T-cell (primary cell): ENCODE data around the gene BAZ2B. TPM values are rescaled to one million over a fixed set of nuclear protein-coding genes. Genes with fewer than 3 reads are reported as not detected.

Experiments used
- ATAC-seq, 4 experiments: fragments of 200-7000 bp in 3 of 4; fragments of 150-1000 bp in 1 of 4; cut with Tn5 transposase; replicated peaks in 1 of 4; 1 replicate in 3 of 4; 2 replicates in 1 of 4; pipeline ENCODE4 v1.10.0; 2021; ENCODE audit warnings: moderate library complexity in 3 of 4, mild to moderate bottlenecking in 2 of 4, moderate number of reproducible peaks in 1 of 4
- CTCF ChIA-PET, 2 donors: fragments of 300-600 bp; sonication (Branson Sonifier 250); formaldehyde crosslinking; loops; one replicate each; lab custom pipeline; 2022; ENCODE audit warnings: antibody characterized with exemption in 2 of 2; lab: Charles Lee
- POLR2A ChIA-PET, 2 donors: fragments of 300-600 bp; sonication (Branson Sonifier 250); formaldehyde crosslinking; loops; one replicate each; lab custom pipeline; 2022; ENCODE audit warnings: antibody characterized with exemption in 2 of 2; lab: Charles Lee
- DNase-seq, 35 experiments: peaks; one replicate each; pipeline versions ENCODE4 v3.0.0 to v3.0.0-alpha.2; 2013 to 2023
- H3K27ac ChIP-seq: one replicate; pipeline ENCODE4 v1.5.1; 2013; ENCODE audit warnings: low read length
- H3K27me3 ChIP-seq, 2 experiments: replicated peaks in 1 of 2; 1 replicate in 1 of 2; 2 replicates in 1 of 2; pipeline versions ENCODE4 v1.6.1 to v1.7.0; 2013; ENCODE audit warnings: low read length in 1 of 2, mixed read lengths in 1 of 2; ENCODE audit not compliant: control insufficient read depth in 2 of 2, insufficient read depth in 2 of 2; ENCODE audit errors: extremely low read depth in 1 of 2
- H3K36me3 ChIP-seq, 2 donors: 1 replicate in 1 of 2; 2 replicates in 1 of 2; pipeline versions ENCODE4 v1.6.1 to v1.7.0; 2013; ENCODE audit warnings: low read length in 1 of 2; ENCODE audit not compliant: control insufficient read depth in 2 of 2, insufficient read depth in 1 of 2; ENCODE audit errors: extremely low read depth in 1 of 2
- H3K4me1 ChIP-seq, 2 experiments: 1 replicate in 1 of 2; 2 replicates in 1 of 2; pipeline versions ENCODE4 v1.6.1 to v1.7.0; 2013; ENCODE audit warnings: low read length in 2 of 2, mixed read lengths in 1 of 2; ENCODE audit not compliant: insufficient read depth in 2 of 2, control insufficient read depth in 1 of 2; ENCODE audit errors: extremely low read depth in 1 of 2
- H3K4me3 ChIP-seq, 2 donors: 1 replicate in 1 of 2; 2 replicates in 1 of 2; pipeline versions ENCODE4 v1.5.1 to v1.7.0; 2013; ENCODE audit warnings: mild to moderate bottlenecking in 2 of 2, low read length in 1 of 2, moderate library complexity in 1 of 2; ENCODE audit not compliant: control insufficient read depth in 1 of 2; ENCODE audit errors: extremely low read depth in 1 of 2
- H3K9me3 ChIP-seq: 2 replicates; pipeline ENCODE4 v1.7.0; 2013
- H3K27ac Mint-ChIP-seq, 2 donors: one replicate each; pipeline ENCODE4 v1.8.0; 2020 to 2021; ENCODE audit warnings: mild to moderate bottlenecking in 2 of 2, mixed read lengths in 2 of 2
- H3K27me3 Mint-ChIP-seq, 2 donors: one replicate each; pipeline ENCODE4 v1.8.0; 2021 to 2022; ENCODE audit warnings: mixed read lengths in 2 of 2
- H3K36me3 Mint-ChIP-seq: one replicate; pipeline ENCODE4 v1.8.0; 2021; ENCODE audit warnings: mixed read lengths
- H3K4me1 Mint-ChIP-seq, 3 donors: one replicate each; pipeline ENCODE4 v1.8.0; 2020 to 2022; ENCODE audit warnings: mixed read lengths in 3 of 3, mild to moderate bottlenecking in 1 of 3
- H3K4me3 Mint-ChIP-seq, 3 donors: one replicate each; pipeline ENCODE4 v1.8.0; 2020 to 2022; ENCODE audit warnings: mild to moderate bottlenecking in 3 of 3, mixed read lengths in 3 of 3, moderate library complexity in 3 of 3
- H3K9me3 Mint-ChIP-seq, 3 donors: one replicate each; pipeline ENCODE4 v1.8.0; 2020 to 2022; ENCODE audit warnings: mixed read lengths in 3 of 3
- WGBS: methylation state at CpG from one replicate; pipeline ENCODE4 v1.1.5; 2013; ENCODE audit warnings: missing lambda C conversion rate; ENCODE audit not compliant: insufficient coverage; 5-methylcytosine and 5-hydroxymethylcytosine counted together
- total RNA-seq, 35 experiments: library from RNA in 6 of 35; stranded (reverse) in 6 of 35; fragments of 120-200 nt in 1 of 35; gene quantifications; one replicate each; pipeline versions ENCODE4 v1.2.1 to v1.2.4 and lab custom pipeline; 2013 to 2026

The BAZ2B gene
- total RNA-seq, 5 donors from 2014 or later (not counting 1 experiment from before 2014, with no cell fraction given), result 21.2 to 38.5 (median 27.2) TPM

DNA sequence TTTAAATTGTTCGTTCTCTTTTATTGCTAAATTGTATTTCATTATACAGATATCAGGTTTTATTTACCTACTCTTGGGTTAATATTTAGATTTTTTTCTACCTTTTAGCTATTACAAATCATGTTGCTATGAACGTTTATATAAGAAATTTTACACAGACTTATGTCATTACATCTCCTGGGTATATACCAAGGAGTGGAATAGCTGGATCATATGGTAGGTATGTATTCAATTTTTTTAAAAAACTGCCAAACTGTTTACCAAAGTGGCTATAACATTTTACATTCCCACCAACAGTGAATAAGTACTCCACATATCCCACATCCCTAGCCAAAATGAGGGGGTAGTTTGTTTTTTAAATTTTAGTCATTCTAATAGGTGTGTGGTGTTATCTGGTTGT lies 32.3 kb upstream of the BAZ2B start:
- Histone ChIP-seq H3K27ac (no peak overlapping the region), H3K4me1 (no peaks in the 10 kb centered on the region), H3K9me3 (no peaks in the 10 kb centered on the region), H3K27me3 (no peaks in the 10 kb centered on the region), H3K4me3 (no peak overlapping the region), H3K36me3 (no peaks in the 10 kb centered on the region)
- ATAC-seq (no peak), DNase-seq (no peak)
- ChIA-PET CTCF (no interaction called here), POLR2A (no interaction called here)
- no peak overlapping the region for H3K27ac Mint-ChIP-seq
- H3K4me1 Mint-ChIP-seq, result no peaks in the 10 kb centered on the region
- peaks cover 4 to 19% (median 14%) of the 10 kb centered on the region in 3 donors for H3K9me3 Mint-ChIP-seq
- no peak overlapping the region for H3K4me3 Mint-ChIP-seq
- WGBS, result no CpG with 5 or more reads among the region's 2 CpGs
- no peaks in the 10 kb centered on the region for H3K27me3 Mint-ChIP-seq
- H3K36me3 Mint-ChIP-seq, result peaks cover 17% of the 10 kb centered on the region

DNA sequence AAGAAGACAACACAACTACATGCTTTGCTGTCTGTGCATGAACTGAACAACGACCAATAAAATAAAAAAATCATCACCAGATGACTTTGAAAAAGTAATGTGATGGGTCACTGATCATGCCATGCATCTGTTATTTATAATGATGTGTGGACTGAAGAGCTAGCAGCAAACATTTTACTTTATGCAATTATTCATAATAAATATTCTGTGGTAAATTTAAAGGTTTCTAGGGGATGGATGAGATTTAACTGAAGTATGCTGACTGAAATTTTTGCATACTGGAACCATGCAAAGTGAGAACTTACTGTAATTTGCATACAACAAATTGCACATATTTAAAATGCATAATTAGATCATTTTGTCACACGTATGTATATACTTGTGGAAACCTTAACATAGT lies 31.3 kb upstream of the BAZ2B start:
- POLR2A ChIA-PET, result no interaction called here
- no peaks in the 10 kb centered on the region for H3K27me3 ChIP-seq
- Mint-ChIP-seq H3K36me3 (peaks cover 17% of the 10 kb centered on the region), H3K4me1 (no peaks in the 10 kb centered on the region), H3K4me3 (no peak overlapping the region), H3K9me3 (peaks cover 4 to 19% (median 14%) of the 10 kb centered on the region in 3 donors), H3K27ac (no peak overlapping the region), H3K27me3 (no peaks in the 10 kb centered on the region)
- no peak for DNase-seq
- no CpG with 5 or more reads among the region's 2 CpGs for WGBS
- H3K36me3 ChIP-seq, result no peaks in the 10 kb centered on the region
- no peak for ATAC-seq
- no peaks in the 10 kb centered on the region for H3K9me3 ChIP-seq
- H3K27ac ChIP-seq, result no peak overlapping the region
- CTCF ChIA-PET, result no interaction called here
- H3K4me3 ChIP-seq, result no peak overlapping the region
- no peaks in the 10 kb centered on the region for H3K4me1 ChIP-seq

DNA sequence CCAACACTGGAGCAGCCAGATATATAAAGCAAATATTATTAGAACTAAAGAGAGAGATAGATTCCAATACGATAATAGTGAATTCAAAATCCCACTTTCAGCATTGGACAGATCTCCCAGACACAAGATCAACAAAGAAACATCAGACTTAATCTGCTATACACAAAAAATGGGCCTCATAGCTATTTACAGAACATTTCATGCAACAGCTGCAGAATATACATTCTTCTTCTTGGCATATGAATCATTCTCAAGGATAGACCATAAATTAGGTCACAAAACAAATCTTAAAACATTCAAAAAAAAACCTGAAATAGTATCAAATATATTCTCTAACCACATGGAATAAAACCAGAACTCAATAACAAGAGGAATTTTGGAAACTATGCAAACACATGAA lies 23.8 kb upstream of the BAZ2B start:
- no peaks in the 10 kb centered on the region for H3K27me3 ChIP-seq
- ChIA-PET POLR2A (interaction anchor here in 1 of 2 donors (0.6 kb wide), 1 partner anchor 8 kb away, joined by 3 read pairs; no protein-coding TSS in a partner anchor), CTCF (no interaction called here)
- Mint-ChIP-seq H3K4me3 (no peak overlapping the region), H3K36me3 (peaks cover 25% of the 10 kb centered on the region), H3K27ac (no peak overlapping the region), H3K27me3 (no peaks in the 10 kb centered on the region), H3K9me3 (peaks cover 8 to 23% (median 15%) of the 10 kb centered on the region in 3 donors), H3K4me1 (no peaks in the 10 kb centered on the region)
- DNase-seq, result no peak
- ATAC-seq, result no peak
- no peaks in the 10 kb centered on the region for H3K36me3 ChIP-seq
- no CpG with 5 or more reads among the region's 1 CpG for WGBS
- H3K27ac ChIP-seq, result no peak overlapping the region
- H3K4me1 ChIP-seq, result no peaks in the 10 kb centered on the region
- H3K4me3 ChIP-seq, result no peak overlapping the region
- no peaks in the 10 kb centered on the region for H3K9me3 ChIP-seq

DNA sequence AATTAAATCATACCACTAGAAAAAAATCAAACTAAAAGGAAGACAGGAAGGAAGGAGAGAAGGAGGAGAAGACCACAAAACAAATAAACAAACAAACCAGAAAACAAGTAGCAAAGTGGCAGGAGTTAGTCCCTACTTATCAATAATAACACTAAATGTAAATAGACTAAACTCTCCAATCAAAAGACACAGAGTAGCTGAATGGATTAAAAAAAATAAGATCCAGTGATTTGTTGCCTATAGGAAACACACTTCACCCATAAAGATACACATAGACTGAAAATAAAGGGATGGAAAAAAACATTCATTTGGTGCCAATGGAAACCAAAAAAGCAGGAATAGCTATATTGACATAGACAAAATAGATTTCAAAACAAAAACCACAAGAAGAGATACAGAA lies 23.4 kb upstream of the BAZ2B start:
- POLR2A ChIA-PET, result no interaction called here
- no peak overlapping the region for H3K4me3 Mint-ChIP-seq
- H3K36me3 Mint-ChIP-seq, result peaks cover 25% of the 10 kb centered on the region
- Histone ChIP-seq H3K36me3 (no peaks in the 10 kb centered on the region), H3K4me1 (no peaks in the 10 kb centered on the region), H3K27ac (no peak overlapping the region), H3K27me3 (no peaks in the 10 kb centered on the region), H3K9me3 (no peaks in the 10 kb centered on the region), H3K4me3 (no peak overlapping the region)
- H3K9me3 Mint-ChIP-seq, result peaks cover 8 to 23% (median 15%) of the 10 kb centered on the region in 3 donors
- CTCF ChIA-PET, result no interaction called here
- no peaks in the 10 kb centered on the region for H3K27me3 Mint-ChIP-seq
- no peak for ATAC-seq
- H3K27ac Mint-ChIP-seq, result no peak overlapping the region
- H3K4me1 Mint-ChIP-seq, result no peaks in the 10 kb centered on the region
- DNase-seq, result no peak

- H3K36me3 ChIP-seq, result no peaks in the 10 kb centered on the region
- H3K4me3 ChIP-seq, result no peak overlapping the region
- no peaks in the 10 kb centered on the region for H3K4me1 ChIP-seq
- H3K27ac ChIP-seq, result no peak overlapping the region
- H3K9me3 ChIP-seq, result no peaks in the 10 kb centered on the region
- Mint-ChIP-seq H3K27me3 (no peaks in the 10 kb centered on the region), H3K36me3 (peaks cover 23% of the 10 kb centered on the region), H3K4me1 (no peaks in the 10 kb centered on the region), H3K27ac (no peak overlapping the region), H3K9me3 (peaks cover 8 to 19% (median 15%) of the 10 kb centered on the region in 3 donors), H3K4me3 (no peak overlapping the region)
- ChIA-PET POLR2A (no interaction called here), CTCF (no interaction called here)
- no peak for ATAC-seq
- no peak for DNase-seq
- no peaks in the 10 kb centered on the region for H3K27me3 ChIP-seq
- no CpG with 5 or more reads among the region's 1 CpG for WGBS
Observed at GRCh38 chr2:159639071-159639470, 22.7 kb upstream of the BAZ2B start.

DNA sequence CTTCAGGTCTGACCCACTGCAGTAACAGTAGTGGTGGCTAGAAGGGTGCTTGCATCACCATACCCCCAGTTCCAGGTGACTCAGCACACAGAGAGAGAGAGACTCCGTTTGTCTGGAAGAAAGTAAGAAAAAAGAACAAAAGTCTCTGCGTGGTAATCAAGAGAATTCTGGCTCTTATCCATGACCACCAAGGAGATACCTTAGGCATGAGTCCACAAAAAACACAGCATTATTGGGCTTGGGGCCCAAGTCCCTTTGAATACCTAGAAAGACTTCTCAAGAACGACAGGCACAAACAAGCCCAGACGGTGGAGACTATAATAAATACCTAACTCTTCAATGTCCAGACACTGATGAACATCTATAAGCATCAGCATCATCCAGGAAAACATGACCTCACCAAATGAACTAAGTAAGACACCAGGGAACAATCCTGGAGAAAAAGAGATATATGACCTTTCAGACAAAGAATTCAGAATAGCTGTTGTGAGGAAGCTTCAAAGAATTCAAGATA lies 21.7 kb upstream of the BAZ2B start:
- no peaks in the 10 kb centered on the region for H3K27me3 Mint-ChIP-seq
- Histone ChIP-seq H3K36me3 (no peaks in the 10 kb centered on the region), H3K4me3 (no peak overlapping the region), H3K27me3 (no peaks in the 10 kb centered on the region), H3K27ac (no peak overlapping the region), H3K4me1 (no peaks in the 10 kb centered on the region), H3K9me3 (no peaks in the 10 kb centered on the region)
- no peaks in the 10 kb centered on the region for H3K4me1 Mint-ChIP-seq
- H3K9me3 Mint-ChIP-seq, result peaks cover 8 to 19% (median 15%) of the 10 kb centered on the region in 3 donors
- DNase-seq (no peak), ATAC-seq (no peak)
- POLR2A ChIA-PET, result interaction anchor here (0.6 kb wide), 2 partner anchors 285 to 1662 kb away, joined by 3 to 4 read pairs; no protein-coding TSS in a partner anchor
- peaks cover 24% of the 10 kb centered on the region for H3K36me3 Mint-ChIP-seq
- H3K4me3 Mint-ChIP-seq, result no peak overlapping the region
- H3K27ac Mint-ChIP-seq, result no peak overlapping the region
- WGBS, result 100% methylated on average over 2 of the region's 4 CpGs
- CTCF ChIA-PET, result no interaction called here

- CTCF ChIA-PET, result no interaction called here
Observed at GRCh38 chr2:159637240-159637639, 20.9 kb upstream of the BAZ2B start.

More at GRCh38 chr2:159637240-159637639, 20.9 kb upstream of the BAZ2B start:
- Histone ChIP-seq H3K27me3 (no peaks in the 10 kb centered on the region), H3K4me3 (no peak overlapping the region), H3K4me1 (no peaks in the 10 kb centered on the region), H3K36me3 (no peaks in the 10 kb centered on the region), H3K9me3 (no peaks in the 10 kb centered on the region), H3K27ac (no peak overlapping the region)
- H3K9me3 Mint-ChIP-seq, result peaks cover 8 to 19% (median 15%) of the 10 kb centered on the region in 3 donors
- DNase-seq (no peak), ATAC-seq (no peak)
- no peaks in the 10 kb centered on the region for H3K4me1 Mint-ChIP-seq
- peaks cover 24% of the 10 kb centered on the region for H3K36me3 Mint-ChIP-seq
- no peak overlapping the region for H3K27ac Mint-ChIP-seq
- POLR2A ChIA-PET, result no interaction called here
- no peak overlapping the region for H3K4me3 Mint-ChIP-seq
- H3K27me3 Mint-ChIP-seq, result no peaks in the 10 kb centered on the region
- WGBS, result no CpG with 5 or more reads among the region's 3 CpGs
